Urothelium cell line (cell line): Measurements from ENCODE around the gene NAV3.

Experiments
- DNase-seq: peaks from one replicate; pipeline ENCODE4 v3.0.0; 2011; ENCODE audit warnings: low spot score, mixed read lengths
- FAIRE-seq: peaks from 2 replicates; lab custom pipeline; 2011; peaks lifted over from hg19 to GRCh38; lab: Jason Lieb, UNC

Gene NAV3

GRCh38 chr12:77845831-77846230 is 15.1 kb downstream of the NAV3 start:
- no peak for FAIRE-seq

GRCh38 chr12:77847060-77847541 is 16.4 kb downstream of the NAV3 start:
- peak; percentile 29 for DNase-seq
- FAIRE-seq: no peak

More at GRCh38 chr12:77845831-77846230, 15.1 kb downstream of the NAV3 start:
- peak; percentile 16 for DNase-seq

GRCh38 chr12:77847680-77848431 is 17.2 kb downstream of the NAV3 start:
- no peak for FAIRE-seq
- DNase-seq: peak; percentile 39

GRCh38 chr12:77850129-77850528 is 19.4 kb downstream of the NAV3 start:
- no peak for DNase-seq
- no peak for FAIRE-seq

GRCh38 chr12:77850698-77851097 is 20.0 kb downstream of the NAV3 start:
- FAIRE-seq (no peak), DNase-seq (no peak)

- no peak for FAIRE-seq
- DNase-seq: peak; percentile 6
Observed at GRCh38 chr12:77855548-77855947, 24.9 kb downstream of the NAV3 start.

GRCh38 chr12:77861317-77861716 is 30.6 kb downstream of the NAV3 start:
- no peak for FAIRE-seq

GRCh38 chr12:77865178-77865577 is 34.5 kb downstream of the NAV3 start:
- FAIRE-seq (no peak), DNase-seq (no peak)

More at GRCh38 chr12:77861317-77861716, 30.6 kb downstream of the NAV3 start:
- DNase-seq: no peak

GRCh38 chr12:77878901-77879300 is 48.2 kb downstream of the NAV3 start:
- FAIRE-seq: no peak
- no peak for DNase-seq

- FAIRE-seq (no peak), DNase-seq (no peak)
Observed at GRCh38 chr12:77882709-77883108, 52.0 kb downstream of the NAV3 start.

GRCh38 chr12:77888611-77889010 is 57.9 kb downstream of the NAV3 start:
- FAIRE-seq: no peak
- peak; percentile 45 for DNase-seq

GRCh38 chr12:77891518-77892147 is 60.9 kb downstream of the NAV3 start:
- FAIRE-seq (no peak), DNase-seq (no peak)

- DNase-seq: peak; percentile 6
- FAIRE-seq: no peak
Observed at GRCh38 chr12:77893918-77894317, 63.2 kb downstream of the NAV3 start.

GRCh38 chr12:77894556-77894955 is 63.9 kb downstream of the NAV3 start:
- FAIRE-seq (no peak), DNase-seq (no peak)

- no peak for FAIRE-seq
- DNase-seq: no peak
Observed at GRCh38 chr12:77895699-77896098, 65.0 kb downstream of the NAV3 start.

GRCh38 chr12:77907936-77908335 is 77.2 kb downstream of the NAV3 start:
- FAIRE-seq: no peak

GRCh38 chr12:77914081-77914488 is 83.4 kb downstream of the NAV3 start:
- DNase-seq (no peak), FAIRE-seq (no peak)

More at GRCh38 chr12:77907936-77908335, 77.2 kb downstream of the NAV3 start:
- no peak for DNase-seq

- no peak for DNase-seq
- FAIRE-seq: no peak
Observed at GRCh38 chr12:77915071-77915600, 84.4 kb downstream of the NAV3 start.

- DNase-seq: no peak
- no peak for FAIRE-seq
Observed at GRCh38 chr12:77916276-77916675, 85.6 kb downstream of the NAV3 start.

GRCh38 chr12:77918046-77918445 is 87.4 kb downstream of the NAV3 start:
- no peak for FAIRE-seq
- no peak for DNase-seq

- no peak for FAIRE-seq
Observed at GRCh38 chr12:77919450-77919849, 88.8 kb downstream of the NAV3 start.

GRCh38 chr12:77923882-77924281 is 93.2 kb downstream of the NAV3 start:
- no peak for DNase-seq
- no peak for FAIRE-seq

More at GRCh38 chr12:77919450-77919849, 88.8 kb downstream of the NAV3 start:
- no peak for DNase-seq
